ENCODE results near the gene APBB1IP. TPM values are rescaled to one million over a fixed set of nuclear protein-coding genes. Genes with fewer than 3 reads are reported as not detected.

Gene APBB1IP
- total and polyA plus RNA-seq, 9 of the 15 experiments (the other 6 are each of a cell fraction or from before 2014, with no cell fraction given): 0.03 to 0.11 (median 0.06) TPM; not detected in 4

DNA sequence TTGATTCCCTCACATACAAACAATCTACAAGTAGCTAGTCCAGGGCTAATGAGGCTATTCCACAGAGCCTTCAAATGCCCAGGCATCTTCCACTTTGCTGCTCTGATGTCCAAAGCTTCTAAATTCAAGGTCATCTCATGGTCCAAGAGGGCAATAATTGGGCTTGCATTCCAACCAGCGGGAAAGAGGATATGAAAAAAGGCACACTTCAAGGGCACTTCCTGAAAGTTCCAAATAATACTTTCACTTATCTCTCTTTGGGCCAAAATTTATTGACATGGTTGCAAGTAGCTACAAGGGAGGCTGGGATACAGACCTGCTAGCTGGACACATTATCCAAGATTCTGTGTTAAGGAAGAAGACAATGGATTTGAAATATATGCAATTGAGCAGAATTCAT is 25.2 kb upstream of the APBB1IP start (continued):
- TF ChIP-seq, protein P1, sequence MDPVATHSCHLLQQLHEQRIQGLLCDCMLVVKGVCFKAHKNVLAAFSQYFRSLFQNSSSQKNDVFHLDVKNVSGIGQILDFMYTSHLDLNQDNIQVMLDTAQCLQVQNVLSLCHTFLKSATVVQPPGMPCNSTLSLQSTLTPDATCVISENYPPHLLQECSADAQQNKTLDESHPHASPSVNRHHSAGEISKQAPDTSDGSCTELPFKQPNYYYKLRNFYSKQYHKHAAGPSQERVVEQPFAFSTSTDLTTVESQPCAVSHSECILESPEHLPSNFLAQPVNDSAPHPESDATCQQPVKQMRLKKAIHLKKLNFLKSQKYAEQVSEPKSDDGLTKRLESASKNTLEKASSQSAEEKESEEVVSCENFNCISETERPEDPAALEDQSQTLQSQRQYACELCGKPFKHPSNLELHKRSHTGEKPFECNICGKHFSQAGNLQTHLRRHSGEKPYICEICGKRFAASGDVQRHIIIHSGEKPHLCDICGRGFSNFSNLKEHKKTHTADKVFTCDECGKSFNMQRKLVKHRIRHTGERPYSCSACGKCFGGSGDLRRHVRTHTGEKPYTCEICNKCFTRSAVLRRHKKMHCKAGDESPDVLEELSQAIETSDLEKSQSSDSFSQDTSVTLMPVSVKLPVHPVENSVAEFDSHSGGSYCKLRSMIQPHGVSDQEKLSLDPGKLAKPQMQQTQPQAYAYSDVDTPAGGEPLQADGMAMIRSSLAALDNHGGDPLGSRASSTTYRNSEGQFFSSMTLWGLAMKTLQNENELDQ (CRISPR knock-in tag; IDR thresholded peaks at IDR 0.05; ENCODE audit: borderline replicate concordance): no peak

DNA sequence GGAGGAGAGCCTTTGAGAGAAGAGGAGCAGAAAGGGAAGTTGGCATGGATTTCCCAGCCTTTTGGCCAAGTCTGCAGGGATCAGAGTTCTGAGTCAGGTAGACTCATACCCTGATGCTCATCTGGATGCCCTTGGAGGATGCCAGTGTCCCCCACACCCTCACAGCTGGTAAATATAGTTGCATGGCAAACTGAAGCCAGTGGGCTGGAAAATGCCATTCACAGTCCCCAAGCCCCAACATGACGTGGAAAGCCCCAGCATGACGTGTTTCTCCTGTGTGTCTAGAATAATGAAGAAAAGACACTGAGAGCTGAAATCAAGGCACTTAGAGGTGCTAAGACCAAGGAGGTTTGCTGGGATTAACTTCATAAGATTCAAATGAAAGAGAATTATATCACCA is 24.8 kb upstream of the APBB1IP start:
- BruUV-seq (replicated peaks): no TSS peak
- no peak for DNase-seq (ENCODE audit: extremely low read depth in 1 of 4, low spot score in 3 of 4)
- Histone ChIP-seq H2AFZ (ENCODE audit: low read depth, low read length) (no peak overlapping the region), H3K9me1 (ENCODE audit: control insufficient read depth, insufficient read depth, low read length) (no peaks in the 10 kb centered on the region), H3K4me2 (ENCODE audit: insufficient read depth, low read length) (no peak overlapping the region), H3K27ac (ENCODE audit: extremely low read depth, low read depth, low read length) (no peak overlapping the region), H4K20me1 (replicated peaks; ENCODE audit: control insufficient read depth, insufficient read depth, low read length) (no peaks in the 10 kb centered on the region), H3K9ac (ENCODE audit: insufficient read depth in 1 of 2, low read depth in 2 of 2, low read length in 2 of 2) (no peak overlapping the region), H3K4me1 (replicated peaks in 1 of 2; ENCODE audit: control insufficient read depth in 2 of 2, insufficient read depth in 2 of 2, low read length in 2 of 2) (no peaks in the 10 kb centered on the region), H3K36me3 (ENCODE audit: control insufficient read depth, insufficient read depth, low read length) (no peaks in the 10 kb centered on the region), H3K9me3 (replicated peaks; ENCODE audit: control insufficient read depth, insufficient read depth, low read depth, low read length) (no peaks in the 10 kb centered on the region), H3K79me2 (ENCODE audit: control insufficient read depth, insufficient read depth, low read length) (no peaks in the 10 kb centered on the region), H3K4me3 (no peak overlapping the region), H3K27me3 (ENCODE audit: control insufficient read depth in 2 of 2, insufficient read depth in 2 of 2, low read length in 2 of 2) (no peaks in the 10 kb centered on the region)
- POLR2A ChIA-PET: no interaction called here
- in situ Hi-C loops (cut with MboI): no loop called here
- CTCF ChIA-PET (ENCODE audit: low intra/inter-chr PET ratio): no interaction called here
- no peak for ATAC-seq
- 4% methylated on average over 2 of the region's 2 CpGs for WGBS (ENCODE audit: insufficient coverage, low coverage, missing lambda C conversion rate)
- TF ChIP-seq, protein P2, sequence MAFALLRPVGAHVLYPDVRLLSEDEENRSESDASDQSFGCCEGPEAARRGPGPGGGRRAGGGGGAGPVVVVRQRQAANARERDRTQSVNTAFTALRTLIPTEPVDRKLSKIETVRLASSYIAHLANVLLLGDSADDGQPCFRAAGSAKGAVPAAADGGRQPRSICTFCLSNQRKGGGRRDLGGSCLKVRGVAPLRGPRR (CRISPR knock-in tag; IDR thresholded peaks at IDR 0.05): no peak
- no peak for TF ChIP-seq MYNN (IDR thresholded peaks at IDR 0.05)
- TF ChIP-seq MYNN (CRISPR knock-in tag; IDR thresholded peaks at IDR 0.05): no peak
- no peak for TF ChIP-seq ZNF263 (CRISPR knock-in tag; IDR thresholded peaks at IDR 0.05; ENCODE audit: borderline replicate concordance)
- no peak for TF ChIP-seq POLR2G (IDR thresholded peaks at IDR 0.05; ENCODE audit: low read depth, low read length)
- TF ChIP-seq FOXK2 (conservative IDR thresholded peaks at IDR 0.05 in 1 of 2, IDR thresholded peaks at IDR 0.05 in 1 of 2; ENCODE audit: low read depth in 2 of 2): no peak
- TF ChIP-seq ZNF232 (CRISPR knock-in tag; IDR thresholded peaks at IDR 0.05): no peak
- no peak for TF ChIP-seq NBN (IDR thresholded peaks at IDR 0.05; ENCODE audit: low read depth)
- TF ChIP-seq SIN3B (IDR thresholded peaks at IDR 0.05; ENCODE audit: low read depth): no peak
- TF ChIP-seq HMG20A (CRISPR knock-in tag; conservative IDR thresholded peaks at IDR 0.05): no peak
- TF ChIP-seq CREBBP (IDR thresholded peaks at IDR 0.05; ENCODE audit: low read depth, low read length): no peak
- no peak for TF ChIP-seq NFE2L1 (tag; IDR thresholded peaks at IDR 0.05; ENCODE audit: borderline replicate concordance, low read depth)
- no peak for TF ChIP-seq TCFL5 (CRISPR knock-in tag; conservative IDR thresholded peaks at IDR 0.05)
- TF ChIP-seq RBM14 (IDR thresholded peaks at IDR 0.05; ENCODE audit: borderline replicate concordance, insufficient read depth, low read depth, low read length): no peak
- TF ChIP-seq ZNF212 (CRISPR knock-in tag; IDR thresholded peaks at IDR 0.05): no peak
- TF ChIP-seq POLR2H (tag; IDR thresholded peaks at IDR 0.05; ENCODE audit: low read depth): no peak
- TF ChIP-seq ATF7 (IDR thresholded peaks at IDR 0.05): no peak
- TF ChIP-seq RAD21 (CRISPR knock-in tag; conservative IDR thresholded peaks at IDR 0.05 in 1 of 2, IDR thresholded peaks at IDR 0.05 in 1 of 2): no peak
- no peak for TF ChIP-seq SMAD2 (IDR thresholded peaks at IDR 0.05; ENCODE audit: low read depth, low read length)
- FAIRE-seq: no peak
- intact Hi-C loops (cut with micrococcal nuclease): no loop called here

Data from K562 (cell line).